Colon (tissue), 2 donors: ENCODE measurements around the gene ARHGAP21.

Source experiments
- FAIRE-seq: peaks from 2 replicates; lab custom pipeline; 2012; peaks lifted over from hg19 to GRCh38; lab: Jason Lieb, UNC
- donor health status: control.
- donor health status: control.

Gene ARHGAP21

DNA sequence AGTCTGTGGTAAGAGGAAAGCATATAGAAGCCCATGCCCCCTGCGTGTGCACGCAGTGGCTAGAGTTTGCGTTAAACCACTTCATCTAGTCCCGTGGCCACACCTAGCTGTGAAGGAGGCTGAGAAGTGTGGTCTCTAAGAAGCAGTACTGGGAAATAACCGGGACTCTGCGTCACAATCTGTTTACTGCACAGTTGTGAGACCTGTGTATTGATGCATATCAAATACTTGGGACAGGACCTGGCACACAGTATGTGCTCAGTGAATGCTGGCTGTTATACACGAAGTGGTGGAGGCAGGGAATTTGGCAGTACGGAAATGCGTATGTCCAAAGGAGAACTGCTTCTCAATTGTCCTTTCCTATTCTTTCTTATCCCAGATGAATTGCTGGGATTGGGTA is 149.5 kb downstream of the ARHGAP21 start:
- no peak for FAIRE-seq

DNA sequence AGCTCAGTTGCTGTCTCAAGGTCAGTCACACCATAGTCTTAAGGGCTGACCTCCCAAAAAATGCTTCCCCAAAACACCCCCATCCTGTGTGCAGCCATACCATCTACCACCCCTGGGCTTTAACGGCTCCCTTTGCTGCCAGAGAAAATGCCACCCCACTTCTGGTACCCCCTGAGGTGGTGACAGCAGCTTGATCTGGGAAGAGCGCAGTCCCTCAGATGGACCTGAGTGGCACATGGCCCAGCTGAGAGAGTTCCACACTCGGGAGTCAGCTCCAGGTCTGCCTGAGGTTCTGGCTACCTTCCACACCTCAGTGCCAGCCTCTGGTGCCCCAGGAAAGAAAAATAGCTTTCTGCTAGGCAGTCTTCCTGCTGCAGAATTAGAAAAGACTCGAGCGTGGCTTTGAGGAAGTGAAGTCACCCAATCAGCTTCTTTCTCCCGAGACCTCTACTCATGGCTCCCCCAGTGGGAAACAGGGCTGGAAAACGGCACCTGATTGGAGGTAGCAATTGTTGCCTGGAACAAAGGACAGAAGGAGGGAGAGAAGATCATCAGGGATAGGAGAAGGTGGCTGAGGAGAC is 151.7 kb downstream of the ARHGAP21 start:
- FAIRE-seq, result no peak

- FAIRE-seq, result no peak
Measured at GRCh38 chr10:24570658-24571426, 152.8 kb downstream of the ARHGAP21 start.

DNA sequence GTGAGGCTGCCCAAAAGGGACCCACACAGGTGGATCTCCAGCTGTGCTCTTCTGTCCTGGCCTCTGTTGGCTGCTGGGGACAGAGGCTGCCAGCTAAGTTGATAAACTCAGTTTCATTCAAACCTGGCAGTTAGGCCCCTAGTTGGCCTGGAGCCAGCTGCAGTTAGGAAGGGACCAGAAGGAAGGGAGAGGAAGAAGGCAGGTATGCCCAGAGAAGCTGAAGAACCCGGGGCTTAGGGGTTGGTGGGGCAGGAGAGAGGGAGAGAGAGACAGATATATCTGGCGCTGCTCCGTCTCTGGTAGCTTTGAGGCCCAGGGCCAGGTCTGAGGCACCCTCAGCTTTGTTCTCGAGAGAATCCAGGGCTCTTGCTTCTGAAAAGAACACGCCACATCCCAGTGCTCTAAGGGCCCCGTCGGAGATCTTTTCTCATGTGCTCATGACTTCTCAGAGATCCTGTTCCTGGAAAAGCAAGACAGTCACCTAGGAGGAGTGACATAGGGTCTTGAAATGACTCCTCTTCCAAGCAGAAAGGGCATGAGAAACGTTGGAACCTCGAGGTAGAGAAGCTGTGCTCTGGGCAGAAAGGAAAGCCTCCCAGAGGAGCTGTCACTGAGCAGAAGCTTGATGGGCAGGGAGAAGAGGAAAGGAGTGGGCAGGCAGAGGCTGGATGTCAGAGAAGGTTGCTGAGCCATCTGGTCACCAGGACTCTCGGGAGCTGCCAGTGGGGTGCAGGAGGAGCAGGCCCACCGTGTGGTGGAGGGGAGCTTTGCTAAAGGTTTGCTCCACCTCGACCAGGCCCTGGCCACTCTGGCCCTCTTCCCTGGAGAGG is 153.6 kb downstream of the ARHGAP21 start:
- no peak for FAIRE-seq

- FAIRE-seq, result no peak
Measured at GRCh38 chr10:24569330-24569796, 154.3 kb downstream of the ARHGAP21 start.

- FAIRE-seq, result no peak
Measured at GRCh38 chr10:24568042-24568441, 155.6 kb downstream of the ARHGAP21 start.

DNA sequence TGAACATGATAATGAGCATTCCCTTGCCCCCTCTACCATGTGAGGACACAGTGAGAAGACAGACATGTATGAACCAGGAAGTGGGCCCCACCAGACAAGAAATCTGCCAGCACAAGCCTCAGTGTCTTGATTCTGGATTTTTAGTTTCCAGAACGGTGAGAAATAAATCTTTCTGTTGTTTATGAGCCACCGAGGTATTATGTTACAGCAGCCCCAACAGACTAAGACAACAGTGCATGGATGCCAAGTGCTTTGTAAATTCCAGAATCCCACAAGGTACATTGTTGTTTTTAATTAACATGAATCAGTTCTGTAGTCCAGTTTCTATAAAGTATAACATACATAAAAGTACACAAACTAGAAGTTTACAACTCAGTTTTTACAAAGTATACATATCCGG is 162.2 kb downstream of the ARHGAP21 start:
- no peak for FAIRE-seq

GRCh38 chr10:24556750-24557742 is 166.6 kb downstream of the ARHGAP21 start:
- no peak for FAIRE-seq

DNA sequence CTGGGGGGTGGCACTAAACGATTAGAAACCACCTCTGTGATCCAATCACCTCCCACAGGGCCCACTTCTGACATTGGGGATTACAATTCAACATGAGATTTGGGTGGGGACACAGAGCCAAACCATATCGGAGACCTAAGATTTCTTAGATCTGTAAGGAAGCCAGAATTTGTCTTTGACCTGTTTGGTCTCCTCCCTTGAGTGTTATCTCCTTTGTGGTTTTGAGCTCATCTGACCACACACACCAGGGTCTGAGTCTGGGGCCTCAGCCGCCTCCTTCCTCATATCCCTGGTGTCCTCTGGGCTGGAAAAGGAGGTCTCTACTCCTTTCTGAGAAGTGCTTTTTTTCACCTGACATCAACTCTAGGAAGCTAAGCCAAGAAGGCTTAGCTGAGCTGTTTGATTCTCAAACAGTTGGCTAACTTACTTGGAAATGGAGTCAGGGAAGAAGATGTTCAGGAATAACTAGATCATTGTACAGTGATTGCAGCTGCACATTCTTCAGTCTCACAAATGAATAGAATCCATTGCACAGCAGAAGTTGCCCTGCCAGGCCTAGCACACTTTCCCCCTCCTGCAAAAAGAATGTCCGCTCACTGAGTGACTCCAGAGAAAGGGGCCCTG is 167.4 kb downstream of the ARHGAP21 start:
- no peak for FAIRE-seq

DNA sequence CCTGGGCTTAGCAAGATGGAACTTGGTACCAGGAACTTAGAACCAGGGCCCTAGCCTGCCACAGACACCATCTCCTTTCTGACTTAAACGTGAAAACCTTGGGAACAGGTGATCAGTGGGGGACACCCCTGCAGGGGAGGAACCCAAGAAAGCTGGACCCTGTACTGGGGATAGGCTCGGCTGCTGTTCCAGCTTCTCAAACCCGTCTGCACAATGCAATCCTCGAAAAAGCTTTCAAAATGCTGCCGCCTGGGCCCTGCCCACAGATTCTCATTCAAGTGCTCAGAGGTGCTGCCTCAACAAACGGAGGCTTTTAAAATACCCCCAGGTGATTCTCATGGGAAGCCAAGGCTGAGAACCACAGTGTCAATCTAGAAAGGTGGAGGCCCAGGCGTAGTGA is 169.7 kb downstream of the ARHGAP21 start:
- FAIRE-seq, result no peak

GRCh38 chr10:24553051-24553612 is 170.6 kb downstream of the ARHGAP21 start:
- no peak for FAIRE-seq

DNA sequence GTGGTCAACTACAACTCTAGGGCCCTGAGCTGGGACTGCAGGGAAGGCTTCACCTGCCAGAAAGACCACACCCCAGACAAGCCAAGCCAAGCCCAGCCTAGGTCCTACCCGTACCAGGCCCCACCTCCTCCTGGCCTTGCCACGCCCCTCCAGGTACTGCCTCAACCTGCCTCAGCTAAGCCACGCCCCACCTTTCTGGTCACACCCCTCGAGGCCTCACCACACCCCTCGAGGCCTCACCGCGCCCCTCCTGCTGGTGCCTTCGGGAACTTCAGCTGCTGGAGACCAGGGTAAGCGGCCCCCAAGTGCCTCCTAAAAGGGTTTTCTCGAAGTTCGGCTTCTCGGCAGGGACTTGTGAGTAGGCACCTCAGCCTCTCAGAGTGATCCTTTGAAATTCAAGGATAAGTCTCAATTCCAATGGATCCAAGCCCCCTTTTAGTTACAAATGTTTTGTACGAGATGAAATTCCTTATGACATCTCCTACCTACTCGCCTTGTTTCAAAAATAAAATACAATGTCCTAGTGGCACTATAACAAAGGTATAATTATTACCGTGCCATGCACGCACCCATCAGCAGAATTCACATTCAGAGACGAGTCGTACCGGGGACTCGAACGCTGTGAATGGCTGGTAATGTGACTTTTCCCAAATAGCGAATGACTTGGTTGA is 171.2 kb downstream of the ARHGAP21 start:
- FAIRE-seq, result no peak

GRCh38 chr10:24551161-24551560 is 172.5 kb downstream of the ARHGAP21 start:
- no peak for FAIRE-seq

DNA sequence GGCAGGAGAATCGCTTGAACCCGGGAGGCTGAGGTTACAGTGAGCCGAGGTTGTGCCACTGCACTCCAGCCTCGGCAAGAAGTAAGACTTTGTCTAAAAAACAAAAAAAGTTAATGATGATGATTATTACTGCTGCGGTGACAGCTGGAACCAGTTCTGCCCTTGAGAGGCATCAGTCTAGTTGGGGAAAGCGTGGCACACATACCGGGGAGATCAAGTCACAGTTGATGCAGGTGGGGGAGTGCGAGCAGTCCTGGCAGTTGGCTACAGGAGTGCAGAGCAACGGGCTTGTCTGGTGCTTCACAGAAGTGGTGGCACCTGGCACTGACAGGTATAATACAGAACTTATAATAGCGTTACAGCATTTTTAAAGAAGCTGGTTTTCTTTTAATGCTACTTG is 173.0 kb downstream of the ARHGAP21 start:
- FAIRE-seq, result no peak

DNA sequence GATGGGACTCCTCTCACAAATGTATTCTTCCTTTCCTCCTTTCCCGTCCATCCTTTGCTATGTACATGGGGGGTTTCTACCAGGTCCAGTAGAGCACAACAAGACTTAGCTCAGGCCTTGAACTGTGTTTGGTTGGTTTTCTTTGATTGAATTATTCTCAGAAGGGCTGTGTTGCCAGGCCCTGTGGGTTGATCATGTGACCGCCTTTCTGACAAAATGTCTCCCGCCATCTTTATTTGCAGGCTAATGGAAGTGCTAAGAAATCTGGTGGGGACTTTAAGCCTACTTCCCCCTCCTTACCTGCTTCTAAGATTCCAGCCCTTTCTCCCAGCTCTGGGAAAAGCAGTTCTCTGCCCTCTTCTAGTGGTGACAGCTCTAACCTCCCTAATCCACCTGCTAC is 178.1 kb downstream of the ARHGAP21 start:
- FAIRE-seq, result no peak

GRCh38 chr10:24544776-24545175 is 178.9 kb downstream of the ARHGAP21 start:
- no peak for FAIRE-seq

- FAIRE-seq, result no peak
Measured at GRCh38 chr10:24542314-24543270, 181.1 kb downstream of the ARHGAP21 start.

DNA sequence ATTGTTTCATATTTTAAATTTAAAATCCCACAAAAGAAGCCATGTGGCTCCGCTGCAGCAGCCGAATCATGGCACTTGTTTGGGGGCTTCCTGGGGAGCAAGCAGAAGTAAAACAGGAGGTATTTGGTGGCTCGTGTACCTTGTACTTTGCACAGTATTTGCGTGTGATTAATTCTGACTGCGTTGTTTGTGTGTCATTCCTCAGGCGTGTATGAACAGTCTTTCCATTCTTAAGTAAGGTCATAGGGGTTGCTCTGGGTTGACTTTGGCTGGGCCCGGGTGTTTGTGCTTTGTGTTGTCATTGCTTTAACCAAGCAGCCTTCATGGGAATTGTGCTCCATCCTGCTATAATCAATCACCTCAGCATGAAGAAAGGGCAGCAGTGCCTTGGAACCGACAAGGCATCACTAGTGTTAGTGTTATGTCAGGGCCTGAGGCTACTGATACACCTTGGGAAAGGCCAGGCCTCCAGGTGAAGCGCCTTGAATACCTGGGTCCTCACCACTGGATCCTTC is 182.4 kb downstream of the ARHGAP21 start:
- FAIRE-seq, result no peak

DNA sequence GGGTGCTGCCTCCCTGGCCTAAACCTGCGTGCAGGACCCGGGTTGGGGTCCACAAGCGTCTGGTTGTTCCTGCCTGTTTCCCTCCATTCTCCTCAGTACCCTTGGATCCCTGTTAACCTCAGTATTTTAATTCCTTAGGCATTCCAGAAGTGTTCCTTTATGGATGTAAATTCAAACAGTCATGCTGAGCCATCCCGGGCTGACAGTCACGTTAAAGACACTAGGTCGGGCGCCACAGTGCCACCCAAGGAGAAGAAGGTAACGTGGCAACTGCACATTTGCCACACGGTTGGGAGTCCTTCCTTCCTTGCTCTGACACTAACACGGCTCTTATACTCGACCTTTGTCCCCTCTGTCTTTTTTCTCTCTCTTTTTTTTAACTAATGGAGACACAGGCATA is 187.1 kb downstream of the ARHGAP21 start:
- no peak for FAIRE-seq
